ENCODE results near the gene BTBD9. TPM values are rescaled to one million over a fixed set of nuclear protein-coding genes. Genes with fewer than 3 reads are reported as not detected.
A peak's percentile ranks its signal among the peaks of the same experiment; 100 is the strongest.

The BTBD9 gene
- polyA plus RNA-seq, 1 donor from 2014 or later, result 15.2 TPM

- Mint-ChIP-seq H3K27me3 (no peaks in the 10 kb centered on the region), H3K36me3 (peaks cover 15% of the 10 kb centered on the region), H3K27ac (no peak overlapping the region), H3K4me1 (peaks cover 0 to 14% (median 1%) of the 10 kb centered on the region in 3 donors), H3K9me3 (peaks cover 2 to 3% (median 2%) of the 10 kb centered on the region in 3 donors), H3K4me3 (no peak overlapping the region)
These were observed 299.8 kb downstream of the BTBD9 start for GRCh38 chr6:38339914-38340313.

GRCh38 chr6:38337819-38338465, 301.8 kb downstream of the BTBD9 start:
- Mint-ChIP-seq H3K9me3 (peaks cover 5 to 11% (median 10%) of the 10 kb centered on the region in 3 donors), H3K4me3 (no peak overlapping the region), H3K27ac (no peak overlapping the region), H3K27me3 (no peaks in the 10 kb centered on the region), H3K36me3 (peaks cover 23% of the 10 kb centered on the region), H3K4me1 (peaks cover 0 to 14% (median 3%) of the 10 kb centered on the region in 3 donors)

GRCh38 chr6:38336922-38337321, 302.8 kb downstream of the BTBD9 start:
- Mint-ChIP-seq H3K36me3 (peaks cover 23% of the 10 kb centered on the region), H3K4me1 (peaks cover 0 to 14% (median 3%) of the 10 kb centered on the region in 3 donors), H3K9me3 (peaks cover 5 to 11% (median 10%) of the 10 kb centered on the region in 3 donors), H3K4me3 (no peak overlapping the region), H3K27me3 (no peaks in the 10 kb centered on the region), H3K27ac (no peak overlapping the region)

- no peak overlapping the region for H3K4me3 Mint-ChIP-seq
- H3K27ac Mint-ChIP-seq, result no peak overlapping the region
- H3K9me3 Mint-ChIP-seq, result no peaks in the 10 kb centered on the region
- H3K4me1 Mint-ChIP-seq, result peaks cover 3 to 5% (median 5%) of the 10 kb centered on the region in 3 donors
- no peaks in the 10 kb centered on the region for H3K27me3 Mint-ChIP-seq
- H3K36me3 Mint-ChIP-seq, result peaks cover 17% of the 10 kb centered on the region
These were observed 312.9 kb downstream of the BTBD9 start for GRCh38 chr6:38326837-38327236.

- H3K27ac Mint-ChIP-seq, result no peak overlapping the region
- H3K27me3 Mint-ChIP-seq, result no peaks in the 10 kb centered on the region
- no peak overlapping the region for H3K4me3 Mint-ChIP-seq
- H3K36me3 Mint-ChIP-seq, result peaks cover 13% of the 10 kb centered on the region
- no peaks in the 10 kb centered on the region for H3K9me3 Mint-ChIP-seq
- peaks cover 5 to 19% (median 19%) of the 10 kb centered on the region in 3 donors for H3K4me1 Mint-ChIP-seq
These were observed 316.5 kb downstream of the BTBD9 start for GRCh38 chr6:38323216-38323615.

- H3K4me1 Mint-ChIP-seq, result peaks cover 12 to 25% (median 23%) of the 10 kb centered on the region in 3 donors
- H3K36me3 Mint-ChIP-seq, result peaks cover 12% of the 10 kb centered on the region
- no peak overlapping the region for H3K4me3 Mint-ChIP-seq
- H3K27me3 Mint-ChIP-seq, result no peaks in the 10 kb centered on the region
- H3K9me3 Mint-ChIP-seq, result no peaks in the 10 kb centered on the region
- no peak overlapping the region for H3K27ac Mint-ChIP-seq
These were observed 317.6 kb downstream of the BTBD9 start for GRCh38 chr6:38322138-38322537.

- H3K27ac Mint-ChIP-seq, result peak overlapping the region in 1 of 3 donors; percentile 20
- peaks cover 18 to 36% (median 31%) of the 10 kb centered on the region in 3 donors for H3K4me1 Mint-ChIP-seq
- no peak overlapping the region for H3K4me3 Mint-ChIP-seq
- H3K9me3 Mint-ChIP-seq, result no peaks in the 10 kb centered on the region
- no peaks in the 10 kb centered on the region for H3K27me3 Mint-ChIP-seq
- peaks cover 8% of the 10 kb centered on the region for H3K36me3 Mint-ChIP-seq
These were observed 318.9 kb downstream of the BTBD9 start for GRCh38 chr6:38320843-38321242.

GRCh38 chr6:38320358-38320757, 319.4 kb downstream of the BTBD9 start:
- Mint-ChIP-seq H3K36me3 (peaks cover 8% of the 10 kb centered on the region), H3K4me3 (peak overlapping the region in 1 of 4 donors; percentile 85), H3K4me1 (peaks cover 18 to 38% (median 32%) of the 10 kb centered on the region in 3 donors), H3K27me3 (no peaks in the 10 kb centered on the region), H3K9me3 (no peaks in the 10 kb centered on the region), H3K27ac (peak overlapping the region in 1 of 3 donors; percentile 20)

- Mint-ChIP-seq H3K4me3 (no peak overlapping the region), H3K4me1 (peaks cover 18 to 42% (median 32%) of the 10 kb centered on the region in 3 donors), H3K9me3 (no peaks in the 10 kb centered on the region), H3K27ac (peak overlapping the region in 1 of 3 donors; percentile 11), H3K36me3 (peaks cover 6% of the 10 kb centered on the region), H3K27me3 (no peaks in the 10 kb centered on the region)
These were observed 320.2 kb downstream of the BTBD9 start for GRCh38 chr6:38319256-38320212.

- peaks cover 1% of the 10 kb centered on the region for H3K36me3 Mint-ChIP-seq
- peaks cover 17 to 36% (median 30%) of the 10 kb centered on the region in 3 donors for H3K4me1 Mint-ChIP-seq
- no peak overlapping the region for H3K27ac Mint-ChIP-seq
- H3K4me3 Mint-ChIP-seq, result peak overlapping the region in 2 of 4 donors; percentile 51 to 59
- H3K27me3 Mint-ChIP-seq, result no peaks in the 10 kb centered on the region
- no peaks in the 10 kb centered on the region for H3K9me3 Mint-ChIP-seq
These were observed 323.4 kb downstream of the BTBD9 start for GRCh38 chr6:38316099-38316868.

GRCh38 chr6:38311201-38311600, 328.5 kb downstream of the BTBD9 start:
- Mint-ChIP-seq H3K27me3 (no peaks in the 10 kb centered on the region), H3K36me3 (no peaks in the 10 kb centered on the region), H3K27ac (no peak overlapping the region), H3K4me3 (no peak overlapping the region), H3K4me1 (peaks cover 19 to 27% (median 25%) of the 10 kb centered on the region in 3 donors), H3K9me3 (no peaks in the 10 kb centered on the region)

GRCh38 chr6:38310061-38310460, 329.7 kb downstream of the BTBD9 start:
- H3K9me3 Mint-ChIP-seq, result no peaks in the 10 kb centered on the region
- H3K27me3 Mint-ChIP-seq, result no peaks in the 10 kb centered on the region
- H3K27ac Mint-ChIP-seq, result no peak overlapping the region
- peaks cover 20 to 24% (median 23%) of the 10 kb centered on the region in 3 donors for H3K4me1 Mint-ChIP-seq
- no peaks in the 10 kb centered on the region for H3K36me3 Mint-ChIP-seq
- H3K4me3 Mint-ChIP-seq, result no peak overlapping the region

- Mint-ChIP-seq H3K4me3 (peak overlapping the region in 2 of 4 donors; percentile 65 to 79), H3K27me3 (no peaks in the 10 kb centered on the region), H3K4me1 (peaks cover 20 to 23% (median 23%) of the 10 kb centered on the region in 3 donors), H3K27ac (peak overlapping the region in 2 of 3 donors; percentile 5 to 55), H3K36me3 (no peaks in the 10 kb centered on the region), H3K9me3 (no peaks in the 10 kb centered on the region)
These were observed 332.0 kb downstream of the BTBD9 start for GRCh38 chr6:38307740-38308139.

GRCh38 chr6:38306931-38307330, 332.8 kb downstream of the BTBD9 start:
- peak overlapping the region in 1 of 3 donors; percentile 55 for H3K27ac Mint-ChIP-seq
- H3K27me3 Mint-ChIP-seq, result no peaks in the 10 kb centered on the region
- H3K36me3 Mint-ChIP-seq, result no peaks in the 10 kb centered on the region
- peaks cover 20 to 23% (median 23%) of the 10 kb centered on the region in 3 donors for H3K4me1 Mint-ChIP-seq
- H3K9me3 Mint-ChIP-seq, result no peaks in the 10 kb centered on the region
- H3K4me3 Mint-ChIP-seq, result peak overlapping the region in 2 of 4 donors; percentile 61 to 87

Data from IgD-negative memory B cell (primary cell).